Measurements from ENCODE around the gene PLXNB2.

Gene PLXNB2

DNA sequence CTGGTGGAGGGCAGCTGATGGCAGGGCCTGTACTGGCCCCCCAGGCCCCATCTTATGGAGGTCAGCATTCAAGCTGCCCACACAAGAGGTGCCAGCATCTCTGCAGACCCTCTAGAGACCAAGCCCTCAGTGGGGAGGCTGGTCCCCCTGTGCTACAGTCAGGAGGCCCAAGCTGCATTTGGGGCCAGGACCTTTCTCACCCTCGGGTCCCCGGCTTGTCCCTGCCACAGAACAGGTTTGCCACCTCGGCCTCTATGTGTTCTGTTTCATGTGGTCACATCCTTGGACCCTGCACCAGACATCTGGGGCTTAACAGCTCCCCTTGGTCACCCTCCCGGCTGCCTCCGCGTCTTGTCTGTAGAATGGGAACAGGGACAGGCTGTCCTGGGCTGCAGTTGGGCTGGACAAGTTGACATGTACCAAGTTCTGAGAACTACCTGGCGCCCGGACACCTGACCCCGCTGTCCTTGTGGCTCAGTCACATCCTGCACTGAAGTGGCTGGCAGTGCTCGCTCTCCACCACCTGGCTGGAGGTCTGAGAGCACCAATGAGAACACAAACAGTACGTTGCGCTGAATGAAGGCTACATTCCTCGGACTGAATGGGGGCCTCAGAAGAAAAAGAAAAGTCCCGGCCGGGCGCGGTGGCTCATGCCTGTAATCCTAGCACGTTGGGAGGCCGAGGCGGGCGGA is 2.7 kb upstream of the PLXNB2 start:
- FAIRE-seq, result peak; percentile 68

DNA sequence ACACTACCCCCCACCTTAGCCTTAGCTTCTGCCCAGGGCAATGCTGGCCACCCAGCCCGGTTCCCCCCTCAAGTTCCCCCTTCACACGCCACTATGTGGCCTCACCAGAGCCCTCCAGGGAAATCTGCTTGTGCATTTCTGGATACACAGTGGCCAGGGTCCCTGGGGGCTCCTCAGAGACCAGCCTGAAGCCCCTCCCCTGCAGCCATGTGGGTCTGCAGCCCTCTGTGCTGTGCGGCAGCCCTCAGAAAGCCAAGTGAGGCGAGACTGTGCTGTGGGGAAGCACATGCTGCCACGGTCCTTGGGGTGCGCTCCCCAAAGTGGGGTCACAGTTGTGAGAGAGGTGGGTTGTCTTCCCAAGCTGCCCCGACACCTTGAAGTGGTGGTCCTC is 2.1 kb upstream of the PLXNB2 start:
- FAIRE-seq, result no peak

DNA sequence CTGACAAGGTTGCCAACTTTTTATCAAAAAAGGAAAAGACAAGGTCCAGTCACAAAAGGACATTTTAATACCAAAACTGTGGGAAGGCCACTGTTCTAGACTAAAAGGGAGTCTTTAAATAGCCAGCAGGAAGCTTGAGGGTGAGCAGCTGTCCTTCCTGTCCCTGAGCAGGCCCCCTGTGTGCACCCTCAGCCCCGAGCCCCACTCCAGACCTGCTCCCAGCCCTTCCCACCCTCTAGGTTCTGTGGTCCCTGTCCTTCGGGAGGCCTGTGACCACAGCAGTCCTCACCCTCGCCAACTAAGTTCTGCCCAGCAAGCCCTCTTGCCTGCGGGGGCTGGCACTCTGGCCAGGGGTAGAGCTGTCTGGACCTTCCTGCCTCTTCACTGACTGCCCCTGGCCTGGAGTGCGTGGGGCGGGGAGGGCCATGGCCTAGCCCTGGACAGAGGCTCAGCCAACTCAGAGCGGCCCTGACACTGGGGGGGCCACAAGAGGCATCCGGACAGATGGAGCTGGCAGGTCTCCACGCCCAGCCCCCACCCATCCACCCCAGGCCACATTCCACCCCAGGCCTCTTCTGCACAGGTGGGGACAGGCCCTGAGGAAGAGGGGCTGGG is 1.6 kb upstream of the PLXNB2 start:
- FAIRE-seq, result no peak

DNA sequence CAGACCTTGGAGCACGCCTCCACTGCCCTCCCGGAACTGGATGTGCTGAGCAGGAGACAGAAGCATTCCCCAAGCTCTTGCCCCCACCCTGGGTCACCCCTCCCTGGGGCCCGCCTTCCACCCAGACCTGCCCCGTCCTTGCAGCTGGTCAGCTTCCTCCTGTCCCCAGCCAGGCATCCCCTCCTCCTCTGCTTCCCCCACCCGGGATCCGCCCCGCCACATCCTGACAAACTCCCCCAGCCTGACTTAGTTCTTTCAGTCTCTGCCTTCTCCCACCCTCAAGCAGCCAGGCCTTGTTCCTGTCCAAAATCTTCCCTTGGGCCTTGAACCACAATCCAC is 1.1 kb upstream of the PLXNB2 start:
- peak; percentile 81 for FAIRE-seq

DNA sequence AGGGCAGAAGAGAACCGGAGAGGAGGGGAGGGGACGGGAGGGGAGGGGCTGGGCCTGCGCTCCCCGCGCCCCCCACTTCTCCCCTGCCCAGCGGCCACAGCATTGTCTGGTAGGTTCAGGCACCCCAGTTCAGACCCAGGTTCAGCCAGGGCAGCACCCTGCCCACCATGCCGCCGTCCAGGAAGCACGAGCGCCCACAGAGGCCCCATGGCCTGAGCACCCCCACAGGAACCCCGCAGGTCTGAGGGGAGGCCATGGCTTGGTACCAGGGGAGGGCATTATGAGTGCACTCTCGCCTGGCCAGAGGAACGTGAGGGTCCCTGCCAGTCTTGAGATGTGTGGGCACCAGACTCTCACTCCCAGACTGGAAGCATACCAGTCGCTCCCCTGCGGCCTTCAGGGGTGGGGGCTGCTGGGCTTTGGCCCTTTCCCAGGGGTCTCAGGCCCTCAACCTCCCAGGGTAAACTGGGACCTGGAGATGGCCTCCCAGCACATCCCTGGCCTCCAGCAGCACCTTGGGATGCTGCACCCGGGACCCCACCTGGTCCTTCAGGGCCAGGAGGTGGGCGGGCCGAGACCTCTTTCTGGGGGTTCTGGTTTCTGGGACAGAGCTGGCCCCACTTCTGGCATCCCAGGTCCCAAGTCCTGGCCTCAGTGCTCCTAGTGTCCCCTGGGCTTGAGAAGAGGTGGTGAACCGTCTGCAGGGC is 597 bp upstream of the PLXNB2 start:
- no peak for FAIRE-seq

DNA sequence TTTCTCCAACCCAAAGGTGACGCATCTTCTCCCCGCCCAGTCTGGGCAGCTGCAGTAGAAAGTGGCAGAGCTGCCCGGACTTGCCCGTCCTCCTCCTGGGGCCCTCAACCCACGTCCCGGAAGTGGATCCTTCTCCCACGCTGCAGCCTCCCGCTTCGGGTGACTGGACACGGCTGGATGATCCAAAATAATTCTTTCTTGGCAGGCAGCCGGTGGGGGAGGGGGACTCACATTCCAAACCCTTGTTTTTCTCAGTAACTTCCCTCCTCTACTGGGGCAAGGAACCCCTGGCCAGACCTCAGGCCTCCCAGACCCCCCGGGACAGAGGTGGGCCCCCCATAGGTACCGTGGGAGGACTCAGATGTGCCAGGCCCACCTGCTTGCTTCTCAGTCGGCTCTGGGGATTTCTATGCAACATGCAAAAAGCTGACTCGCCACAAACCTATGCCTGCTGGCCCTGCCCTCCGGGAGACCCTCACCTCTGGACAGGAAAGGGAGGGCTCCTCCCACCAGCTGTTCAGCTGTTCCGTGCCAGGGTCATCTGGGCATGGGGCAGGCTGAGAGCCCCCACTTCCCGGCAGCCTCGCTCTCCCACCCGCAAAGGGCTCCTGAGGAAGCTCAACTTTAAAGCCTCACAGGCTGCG is 1.4 kb downstream of the PLXNB2 start:
- FAIRE-seq, result no peak

DNA sequence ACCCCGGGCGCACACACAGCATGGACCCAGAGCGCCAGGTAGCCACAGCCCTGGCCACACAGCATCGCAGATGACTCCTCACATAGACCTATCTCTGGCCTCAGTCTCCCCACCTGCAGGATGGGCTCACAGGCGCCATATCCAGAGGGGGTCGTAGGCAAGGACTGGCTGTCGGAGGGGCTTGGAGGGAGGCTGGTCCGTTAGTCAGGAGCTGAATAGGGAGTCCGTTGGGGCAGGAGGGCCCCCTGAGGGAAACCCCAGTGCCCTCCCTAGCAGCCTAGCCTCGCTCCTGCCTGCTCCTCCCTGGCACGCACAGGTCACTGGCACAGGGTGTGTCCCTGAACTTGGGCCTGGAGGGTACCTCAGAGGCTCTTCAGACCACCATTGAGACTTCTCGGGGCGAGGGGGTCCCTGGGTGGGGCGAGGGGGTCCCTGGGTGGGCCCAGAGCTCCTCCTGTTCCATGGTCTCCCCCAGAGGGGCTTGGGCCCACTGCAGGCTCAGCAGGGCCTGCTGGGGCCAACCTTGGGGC is 2.0 kb downstream of the PLXNB2 start:
- no peak for FAIRE-seq

DNA sequence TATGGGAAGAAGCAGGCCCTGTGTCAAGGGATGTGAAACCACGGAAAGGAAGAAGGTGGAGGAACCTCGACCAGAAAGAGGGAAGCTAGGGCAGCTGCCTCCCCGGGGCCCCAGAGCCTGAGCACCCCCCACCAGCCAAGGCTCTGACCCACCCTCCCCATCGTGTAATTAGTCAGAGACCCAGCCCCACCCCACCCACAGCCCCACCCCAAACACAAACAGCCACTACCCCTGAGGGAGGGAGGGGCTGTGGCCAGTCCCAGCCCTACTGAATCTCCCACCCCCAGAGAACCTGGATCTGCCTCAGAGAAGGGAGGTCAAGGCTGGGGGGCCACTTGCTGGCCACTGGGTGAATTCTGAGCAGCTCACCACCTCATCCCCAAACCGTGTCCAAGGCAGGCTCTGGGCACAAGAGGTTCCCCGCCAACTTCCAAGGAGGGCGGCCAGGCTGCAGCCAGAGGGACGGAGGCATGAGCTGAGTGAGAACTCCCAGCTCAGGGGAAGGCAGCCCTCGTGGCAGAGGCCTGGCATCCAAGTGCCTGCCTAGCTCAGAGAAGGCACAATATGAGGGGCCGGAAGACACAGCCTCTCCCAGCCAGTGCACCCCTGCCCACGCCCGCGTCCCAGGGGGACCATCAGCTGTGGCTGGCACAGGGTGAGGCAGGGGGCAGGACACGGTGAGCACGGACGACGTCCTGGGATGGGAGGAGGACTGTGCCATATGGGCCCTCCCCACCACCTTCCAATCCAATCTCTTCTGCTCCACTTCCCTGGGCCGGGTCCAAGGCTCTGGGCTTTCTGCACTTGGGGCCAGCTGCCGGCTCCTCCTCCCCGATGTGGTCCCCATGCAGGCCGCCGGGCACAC is 2.7 kb downstream of the PLXNB2 start:
- no peak for FAIRE-seq

DNA sequence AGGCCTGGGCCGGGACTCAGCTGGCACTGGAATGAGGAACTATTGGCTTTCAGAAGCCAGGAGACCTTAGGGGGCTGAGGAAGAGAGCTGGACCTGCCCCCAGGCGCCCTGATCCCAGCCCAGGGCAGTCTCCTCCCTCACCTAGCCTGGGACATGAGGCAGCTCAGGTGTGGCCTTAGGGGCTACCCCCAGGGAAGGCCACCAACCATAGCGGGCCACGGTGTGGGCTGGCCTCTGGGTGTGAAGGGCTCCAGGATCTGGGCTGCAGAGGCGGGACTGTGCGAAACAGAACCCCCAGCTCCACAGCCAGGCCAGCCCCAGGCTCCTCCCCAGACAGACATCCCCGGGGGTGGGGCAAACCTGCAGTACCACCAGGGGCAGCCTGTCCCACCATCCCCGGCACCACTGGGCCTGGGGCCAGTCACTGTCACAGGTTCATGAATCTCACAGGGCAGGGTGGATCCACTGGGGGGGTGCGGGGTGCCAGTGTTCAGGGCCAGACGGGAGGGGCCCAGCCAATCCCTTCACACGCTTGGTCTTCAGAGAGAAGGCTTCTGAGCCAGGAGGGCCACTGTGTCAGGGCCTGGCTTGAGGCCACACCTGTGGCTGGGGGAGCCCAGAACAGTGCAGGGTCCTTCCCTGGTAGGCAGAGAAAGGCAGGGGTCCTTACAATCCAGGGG is 3.5 kb downstream of the PLXNB2 start:
- no peak for FAIRE-seq

DNA sequence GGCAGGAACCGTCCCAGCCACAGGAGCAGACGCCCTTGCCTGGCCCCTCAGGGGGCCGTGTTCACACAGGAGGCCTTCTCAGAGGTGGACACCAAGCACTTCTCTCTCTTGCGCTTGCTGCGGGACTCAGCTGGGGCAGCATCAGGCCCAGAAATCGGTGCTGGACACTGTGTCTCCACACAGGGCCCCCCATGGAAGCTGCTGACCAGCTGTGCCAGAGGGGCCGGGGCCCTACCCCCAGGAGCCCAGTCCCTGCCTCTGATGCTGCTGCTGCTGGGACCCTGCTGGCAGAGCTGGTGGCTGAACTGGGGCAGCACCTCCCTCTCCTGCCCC is 4.0 kb downstream of the PLXNB2 start:
- no peak for FAIRE-seq

DNA sequence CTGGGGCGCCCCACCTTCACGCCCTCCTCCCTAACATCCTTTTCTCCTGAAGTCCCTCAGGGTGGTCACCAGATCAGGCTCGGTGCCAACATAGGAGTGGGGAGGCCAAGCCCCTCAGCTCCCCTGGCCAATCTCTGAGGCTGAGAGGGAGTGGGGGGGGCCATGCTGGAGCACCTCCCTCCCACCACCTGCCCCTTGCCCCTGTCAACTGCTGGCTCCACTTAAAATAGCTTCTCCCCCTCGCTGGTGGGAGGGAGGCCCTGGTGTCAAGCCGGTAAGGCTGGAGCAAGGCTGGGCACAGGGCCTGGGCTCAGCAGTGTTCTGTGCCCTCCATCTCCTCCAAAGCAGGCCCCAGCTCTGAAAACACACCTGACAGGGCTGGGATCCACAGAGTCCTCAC is 4.9 kb downstream of the PLXNB2 start:
- no peak for FAIRE-seq

DNA sequence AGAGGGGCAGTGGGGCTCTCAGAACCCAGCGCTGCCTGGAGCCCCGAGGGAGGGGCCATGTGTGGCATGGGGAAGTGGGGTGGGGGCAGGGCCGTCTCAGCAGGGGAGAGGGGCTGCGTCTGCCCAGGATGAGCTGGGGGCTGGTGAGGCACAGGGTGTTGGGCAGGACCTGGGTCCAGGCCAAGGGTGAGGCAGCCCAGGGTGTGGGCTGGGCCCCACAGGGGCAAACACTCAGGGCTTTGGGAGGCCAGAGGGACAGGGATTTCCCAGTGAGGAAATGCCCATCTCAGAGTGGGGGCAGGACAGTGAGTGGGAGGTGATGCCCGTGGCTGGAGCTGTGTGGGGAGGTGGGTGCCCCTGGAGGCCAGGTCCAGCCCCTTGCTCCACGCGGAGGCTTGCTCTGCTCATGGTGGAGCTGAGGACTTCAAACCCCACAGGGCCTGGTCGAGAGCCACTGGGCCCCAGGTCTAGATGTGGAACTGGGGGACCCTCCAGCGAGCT is 5.4 kb downstream of the PLXNB2 start:
- no peak for FAIRE-seq

DNA sequence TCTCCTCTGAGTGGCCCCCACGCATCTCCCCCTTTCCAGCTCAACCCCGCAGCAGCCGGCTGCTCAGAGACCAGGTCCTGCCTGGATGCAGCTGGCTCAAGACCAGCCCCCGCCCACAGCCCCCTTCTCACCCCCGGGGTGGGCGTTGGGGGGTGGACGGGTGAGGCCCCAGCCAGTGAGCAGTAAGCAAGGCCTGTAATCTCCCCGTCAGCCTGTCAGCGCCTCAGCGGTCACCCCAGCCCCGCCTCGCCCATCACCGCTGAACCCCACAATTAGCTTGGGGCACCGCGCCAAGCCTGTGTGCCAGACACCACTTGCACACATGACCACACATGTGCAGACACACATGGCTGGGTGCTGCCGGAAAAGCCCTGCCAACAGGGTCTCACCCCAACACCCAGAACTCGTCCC is 5.9 kb downstream of the PLXNB2 start:
- no peak for FAIRE-seq

DNA sequence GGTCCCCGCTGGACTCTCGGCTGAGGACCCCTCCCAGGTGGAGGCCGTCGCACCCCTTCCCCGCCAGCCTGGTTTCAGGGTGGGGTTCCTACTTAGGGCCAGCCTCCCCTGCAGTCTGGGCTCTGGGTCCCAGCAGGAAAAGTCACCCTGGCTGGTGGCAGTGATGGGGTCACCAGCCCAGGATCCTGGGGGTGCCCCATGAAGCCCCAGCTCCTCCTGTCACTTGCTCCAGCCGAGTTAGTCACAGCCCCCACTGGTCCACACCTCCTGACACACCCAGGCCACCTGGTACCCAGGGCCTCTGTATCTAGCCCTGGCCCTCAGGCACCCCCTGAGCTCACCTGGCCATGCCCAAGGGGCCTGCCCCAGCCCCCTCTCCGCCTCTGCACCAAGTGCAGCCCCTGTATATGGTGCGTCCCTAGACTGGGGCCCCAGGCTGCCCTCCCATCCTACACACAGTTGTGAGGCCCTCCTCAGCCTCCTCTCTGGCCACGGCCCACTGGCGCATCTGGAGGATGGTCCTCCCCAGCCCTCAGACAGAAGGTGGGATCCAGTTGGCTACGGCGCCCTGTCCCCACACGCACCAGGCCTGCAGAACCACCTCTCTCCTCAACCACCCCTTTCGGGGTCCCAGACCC is 6.7 kb downstream of the PLXNB2 start:
- FAIRE-seq, result no peak

DNA sequence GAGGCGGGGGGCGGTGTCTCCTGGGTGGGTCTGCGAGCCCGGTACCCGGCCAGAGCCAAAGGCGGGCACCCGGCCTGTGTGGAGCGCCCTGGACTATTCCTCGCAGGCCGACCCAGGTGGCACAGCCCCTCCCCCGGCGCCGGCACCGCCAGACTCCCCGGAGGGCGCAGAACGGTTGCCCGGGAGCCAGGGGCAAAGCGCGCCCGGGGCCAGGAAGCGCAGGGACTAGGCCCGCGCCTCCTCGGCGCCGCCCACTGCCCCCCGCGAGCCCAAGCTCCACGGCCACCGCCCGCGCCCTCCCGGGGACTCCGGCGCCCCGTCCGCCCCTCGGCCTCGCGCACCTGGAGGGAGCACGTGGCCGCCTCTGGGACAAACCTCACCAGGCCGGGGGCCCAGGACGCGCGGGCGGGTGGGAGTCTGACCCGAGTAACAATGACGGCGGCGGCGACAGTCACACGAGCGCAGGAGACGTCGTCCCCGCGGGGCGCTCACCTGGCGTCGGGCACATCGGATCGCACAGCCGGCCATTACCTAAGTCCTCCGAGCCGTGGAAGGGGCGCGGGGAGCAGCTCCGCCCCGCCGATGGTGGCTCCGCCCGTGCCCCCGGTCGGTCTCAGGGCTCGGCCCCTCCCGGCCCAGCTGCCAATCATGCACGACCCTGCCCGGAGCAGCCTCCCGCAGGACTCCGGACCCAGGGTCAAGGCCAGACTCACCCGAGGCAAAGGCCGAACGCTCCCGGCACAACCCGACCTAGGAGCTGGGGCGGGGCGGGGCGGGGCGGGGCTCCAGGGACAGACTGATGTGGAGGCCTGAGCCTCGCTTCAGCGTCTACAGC is 7.4 kb downstream of the PLXNB2 start:
- no peak for FAIRE-seq

DNA sequence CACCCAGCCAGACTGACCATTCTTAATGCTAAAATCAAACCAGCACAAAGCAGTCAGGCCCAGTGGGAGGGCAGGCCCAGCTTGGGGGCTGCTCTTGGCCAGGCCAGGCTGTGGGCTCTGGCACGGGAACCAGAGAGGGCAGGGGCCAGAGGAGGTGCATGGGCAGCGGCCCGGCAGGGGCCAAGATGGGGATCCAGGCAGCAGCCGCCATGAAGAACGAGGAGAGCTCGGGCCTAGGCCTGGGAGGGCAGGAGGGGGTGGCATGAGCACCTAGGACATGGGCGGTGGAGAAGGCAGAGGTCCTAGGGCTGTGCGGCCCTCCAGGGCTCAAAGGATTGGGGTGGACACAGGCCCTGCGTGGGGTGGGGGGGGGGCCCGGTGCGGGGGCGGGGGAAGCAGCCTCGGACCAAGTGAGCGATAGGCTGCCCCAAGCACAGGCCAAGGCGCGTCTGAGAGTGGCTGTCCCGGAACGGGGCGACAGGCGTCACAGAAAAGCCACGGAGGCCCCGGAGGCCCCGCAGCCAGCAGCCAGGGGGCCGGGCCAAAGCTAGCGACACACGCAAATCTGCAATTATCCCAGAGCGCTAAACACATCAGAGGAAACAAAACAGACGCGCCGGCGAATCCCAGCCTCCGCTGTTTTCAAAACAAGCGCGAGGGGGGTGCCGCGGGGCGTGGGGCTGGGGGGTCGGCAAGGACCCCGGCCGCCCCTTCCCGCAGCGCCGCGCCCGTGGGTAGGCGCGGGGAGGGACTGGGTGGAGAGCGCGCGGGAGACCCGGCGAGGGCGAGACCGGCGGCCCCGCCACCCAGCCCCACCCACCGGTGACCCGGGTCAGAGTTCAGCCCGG is 8.3 kb downstream of the PLXNB2 start:
- FAIRE-seq, result no peak

DNA sequence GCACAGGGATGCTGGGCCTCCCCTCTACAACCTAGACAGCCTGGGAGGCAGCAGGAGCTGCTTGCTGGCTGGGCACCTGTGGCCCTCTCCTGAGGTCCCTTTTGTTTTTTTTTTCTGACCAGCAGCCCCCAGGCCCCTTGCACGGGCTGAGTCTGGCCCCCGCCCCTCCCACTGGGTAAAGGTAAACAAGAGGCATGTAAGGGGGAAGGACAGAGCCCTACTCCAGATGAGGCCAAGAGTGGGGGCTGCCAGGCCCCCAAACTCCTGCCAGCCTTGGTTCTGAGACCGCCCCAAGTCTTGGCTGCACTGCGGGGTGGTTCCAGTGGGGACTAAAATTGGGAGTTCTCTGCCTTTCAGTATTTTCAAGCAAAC is 9.2 kb downstream of the PLXNB2 start:
- no peak for FAIRE-seq

DNA sequence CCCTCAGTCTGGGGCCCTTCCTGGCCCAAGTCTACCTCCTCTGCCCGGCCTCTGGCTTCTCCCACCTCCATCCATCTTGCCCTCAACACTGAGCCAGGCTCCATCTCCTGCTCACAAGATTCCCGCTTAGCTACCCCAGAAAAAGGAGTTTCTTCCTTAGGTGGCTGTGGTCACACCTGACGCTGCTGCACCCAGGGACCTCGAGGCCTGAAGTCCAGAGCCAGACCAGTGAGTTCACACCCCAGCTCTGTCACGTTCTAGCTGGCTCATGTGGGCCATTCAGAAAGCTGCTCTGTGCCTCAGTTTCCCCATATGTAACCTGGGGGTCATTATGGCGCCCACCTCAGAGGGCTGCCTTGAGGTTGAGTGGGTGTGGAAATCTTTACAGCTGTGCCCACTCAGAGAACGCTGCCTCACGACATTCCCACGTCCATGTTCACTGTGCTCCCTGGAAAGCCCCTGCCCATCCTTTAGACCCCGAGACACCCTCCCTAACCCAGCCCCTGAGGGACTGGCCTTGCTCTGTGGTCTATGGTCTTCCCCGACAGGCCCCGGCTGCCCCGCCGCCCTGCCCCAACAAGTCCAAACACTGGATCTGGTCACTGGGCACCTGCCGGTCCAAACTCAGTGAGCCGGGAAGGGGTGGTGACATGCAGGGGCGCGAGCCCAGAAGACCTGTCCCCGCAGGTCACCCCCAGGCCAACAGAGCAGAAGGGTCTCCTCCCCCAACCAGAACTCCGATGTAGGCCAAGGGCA is 9.8 kb downstream of the PLXNB2 start:
- FAIRE-seq, result no peak
